Progenitor cell of endocrine pancreas (in vitro differentiated cells): ENCODE measurements around the gene DDO. TPM values are rescaled to one million over a fixed set of nuclear protein-coding genes. Genes with fewer than 3 reads are reported as not detected.

ENCODE experiments used
- DNase-seq: peaks from one replicate; pipeline ENCODE4 v3.0.0; 2021; ENCODE audit warnings: low spot score; ENCODE audit not compliant: unreplicated experiment
- H3K27ac Mint-ChIP-seq: 2 replicates; pipeline ENCODE4 v1.8.0; 2021; ENCODE audit warnings: mild to moderate bottlenecking, moderate library complexity, mixed read lengths
- H3K27me3 Mint-ChIP-seq: 2 replicates; pipeline ENCODE4 v1.8.0; 2021; ENCODE audit warnings: mixed read lengths
- H3K36me3 Mint-ChIP-seq: 2 replicates; pipeline ENCODE4 v1.8.0; 2022; ENCODE audit warnings: mixed read lengths; ENCODE audit not compliant: insufficient read depth
- H3K4me1 Mint-ChIP-seq: 2 replicates; pipeline ENCODE4 v1.8.0; 2021; ENCODE audit warnings: low read depth, mixed read lengths
- H3K4me3 Mint-ChIP-seq: 2 replicates; pipeline ENCODE4 v1.8.0; 2021; ENCODE audit warnings: low read depth, mild to moderate bottlenecking, moderate library complexity, mixed read lengths
- H3K9me3 Mint-ChIP-seq: 2 replicates; pipeline ENCODE4 v1.8.0; 2021; ENCODE audit warnings: low read depth, mixed read lengths
- CTCF ChIP-seq: fragments of 200-600 bp; sonication (generic); IDR thresholded peaks from one replicate; pipeline ENCODE4 v1.5.0; 2021; ENCODE audit warnings: antibody characterized with exemption, mild to moderate bottlenecking; ENCODE audit not compliant: unreplicated experiment
- total RNA-seq: library from RNA; stranded (reverse); gene quantifications from 2 replicates; pipeline ENCODE4 v1.2.1, GENCODE V29; 2021

DDO gene
- total RNA-seq, 1 donor from 2014 or later, result not detected

- TF ChIP-seq CTCF, result no peak
- no peak for DNase-seq
- Mint-ChIP-seq H3K4me3 (no peak overlapping the region), H3K36me3 (no peaks in the 10 kb centered on the region), H3K9me3 (no peaks in the 10 kb centered on the region), H3K27ac (no peak overlapping the region), H3K4me1 (no peaks in the 10 kb centered on the region), H3K27me3 (no peaks in the 10 kb centered on the region)
Observed at GRCh38 chr6:110410511-110410910, 4.9 kb downstream of the DDO start.

- Mint-ChIP-seq H3K4me3 (no peak overlapping the region), H3K27ac (no peak overlapping the region), H3K27me3 (no peaks in the 10 kb centered on the region), H3K36me3 (no peaks in the 10 kb centered on the region), H3K9me3 (no peaks in the 10 kb centered on the region), H3K4me1 (no peaks in the 10 kb centered on the region)
- no peak for DNase-seq
- no peak for TF ChIP-seq CTCF
Observed at GRCh38 chr6:110409794-110410193, 5.6 kb downstream of the DDO start.

- Mint-ChIP-seq H3K27me3 (no peaks in the 10 kb centered on the region), H3K9me3 (no peaks in the 10 kb centered on the region), H3K4me3 (no peak overlapping the region), H3K36me3 (no peaks in the 10 kb centered on the region), H3K27ac (no peak overlapping the region), H3K4me1 (peaks cover 4% of the 10 kb centered on the region)
- no peak for DNase-seq
- TF ChIP-seq CTCF, result peak; percentile 19
Observed at GRCh38 chr6:110408901-110409300, 6.5 kb downstream of the DDO start.

GRCh38 chr6:110404607-110405006 is 10.8 kb downstream of the DDO start:
- H3K4me3 Mint-ChIP-seq, result no peak overlapping the region
- no peaks in the 10 kb centered on the region for H3K9me3 Mint-ChIP-seq
- H3K27ac Mint-ChIP-seq, result no peak overlapping the region
- peaks cover 4% of the 10 kb centered on the region for H3K4me1 Mint-ChIP-seq
- no peak for TF ChIP-seq CTCF
- no peaks in the 10 kb centered on the region for H3K36me3 Mint-ChIP-seq
- no peaks in the 10 kb centered on the region for H3K27me3 Mint-ChIP-seq
- no peak for DNase-seq

- H3K27me3 Mint-ChIP-seq, result no peaks in the 10 kb centered on the region
- no peak for DNase-seq
- H3K36me3 Mint-ChIP-seq, result no peaks in the 10 kb centered on the region
- no peaks in the 10 kb centered on the region for H3K9me3 Mint-ChIP-seq
- H3K4me1 Mint-ChIP-seq, result peaks cover 4% of the 10 kb centered on the region
- no peak overlapping the region for H3K27ac Mint-ChIP-seq
- TF ChIP-seq CTCF, result no peak
- no peak overlapping the region for H3K4me3 Mint-ChIP-seq
Observed at GRCh38 chr6:110401585-110402176, 13.7 kb downstream of the DDO start.
